ENCODE results near the gene RBMS3. TPM values are rescaled to one million over a fixed set of nuclear protein-coding genes. Genes with fewer than 3 reads are reported as not detected.

RBMS3 gene
- total RNA-seq, 1 donor from 2014 or later = 0.47 TPM

DNA sequence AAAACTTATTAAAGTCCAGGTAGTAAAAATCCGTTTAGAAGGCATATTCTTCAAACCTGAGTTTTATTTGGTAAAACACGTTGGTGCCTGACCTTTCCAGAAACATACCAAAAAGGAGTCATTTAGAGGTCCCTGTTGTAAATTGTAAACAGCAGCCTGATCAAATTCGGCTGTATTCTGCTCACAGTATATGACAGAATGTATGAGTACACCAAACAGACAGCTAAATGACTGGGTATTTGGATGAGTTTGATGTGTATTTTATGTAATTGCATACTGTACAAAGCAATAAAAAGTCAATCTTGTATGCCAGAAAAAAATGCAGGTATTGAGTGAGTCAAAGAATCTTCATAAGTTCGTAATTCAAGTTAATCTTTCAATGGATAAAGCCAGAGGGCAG, 330.4 kb downstream of the RBMS3 start:
- Histone ChIP-seq H3F3A (ENCODE audit: low read depth) (no peaks in the 10 kb centered on the region), H3K4me2 (no peak overlapping the region), H4K20me1 (ENCODE audit: low read depth) (no peaks in the 10 kb centered on the region), H2AFZ (replicated peaks) (no peak overlapping the region), H3K27ac (no peak overlapping the region), H3K4me3 (no peak overlapping the region), H3K4me1 (no peaks in the 10 kb centered on the region), H3K9ac (no peak overlapping the region), H3K79me2 (ENCODE audit: low read depth) (no peaks in the 10 kb centered on the region), H3K9me3 (ENCODE audit: low read depth) (no peaks in the 10 kb centered on the region), H3K36me3 (no peaks in the 10 kb centered on the region), H3K27me3 (no peaks in the 10 kb centered on the region)
- no peak overlapping the region for H3K27ac Mint-ChIP-seq
- no peak for DNase-seq (ENCODE audit: low spot score)
- H3K9me3 Mint-ChIP-seq = no peaks in the 10 kb centered on the region
- H3K4me1 Mint-ChIP-seq = no peaks in the 10 kb centered on the region
- H3K36me3 Mint-ChIP-seq = no peaks in the 10 kb centered on the region
- no peak overlapping the region for H3K4me3 Mint-ChIP-seq
- TF ChIP-seq, protein P1, sequence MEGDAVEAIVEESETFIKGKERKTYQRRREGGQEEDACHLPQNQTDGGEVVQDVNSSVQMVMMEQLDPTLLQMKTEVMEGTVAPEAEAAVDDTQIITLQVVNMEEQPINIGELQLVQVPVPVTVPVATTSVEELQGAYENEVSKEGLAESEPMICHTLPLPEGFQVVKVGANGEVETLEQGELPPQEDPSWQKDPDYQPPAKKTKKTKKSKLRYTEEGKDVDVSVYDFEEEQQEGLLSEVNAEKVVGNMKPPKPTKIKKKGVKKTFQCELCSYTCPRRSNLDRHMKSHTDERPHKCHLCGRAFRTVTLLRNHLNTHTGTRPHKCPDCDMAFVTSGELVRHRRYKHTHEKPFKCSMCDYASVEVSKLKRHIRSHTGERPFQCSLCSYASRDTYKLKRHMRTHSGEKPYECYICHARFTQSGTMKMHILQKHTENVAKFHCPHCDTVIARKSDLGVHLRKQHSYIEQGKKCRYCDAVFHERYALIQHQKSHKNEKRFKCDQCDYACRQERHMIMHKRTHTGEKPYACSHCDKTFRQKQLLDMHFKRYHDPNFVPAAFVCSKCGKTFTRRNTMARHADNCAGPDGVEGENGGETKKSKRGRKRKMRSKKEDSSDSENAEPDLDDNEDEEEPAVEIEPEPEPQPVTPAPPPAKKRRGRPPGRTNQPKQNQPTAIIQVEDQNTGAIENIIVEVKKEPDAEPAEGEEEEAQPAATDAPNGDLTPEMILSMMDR (IDR thresholded peaks at IDR 0.05) = no peak
- TF ChIP-seq EZH2 (IDR thresholded peaks at IDR 0.05) (no peak), EZH2phosphoT487 (IDR thresholded peaks at IDR 0.05) (no peak)
- H3K27me3 Mint-ChIP-seq (ENCODE audit: insufficient read depth, low read depth) = no peaks in the 10 kb centered on the region

DNA sequence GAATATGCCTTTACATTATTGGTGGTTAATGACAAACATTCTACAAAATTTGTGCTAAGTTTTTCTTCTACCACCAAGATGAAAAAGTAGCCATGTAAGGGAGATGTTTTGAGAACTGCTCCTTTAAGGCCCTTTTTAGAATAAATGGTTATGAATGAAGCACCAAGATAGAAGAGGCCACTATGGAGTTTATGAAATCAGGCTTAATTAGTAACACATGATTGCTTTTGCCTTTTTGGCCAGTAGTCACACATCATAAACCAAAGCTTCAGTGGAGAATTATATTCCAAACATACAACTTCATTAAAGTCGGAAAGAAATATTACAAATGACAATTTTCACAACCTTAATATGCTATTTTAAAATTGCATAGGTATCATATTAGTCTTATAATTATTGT, 331.7 kb downstream of the RBMS3 start:
- DNase-seq (ENCODE audit: low spot score) = no peak
- Histone ChIP-seq H3F3A (ENCODE audit: low read depth) (no peaks in the 10 kb centered on the region), H3K4me1 (no peaks in the 10 kb centered on the region), H3K4me2 (no peak overlapping the region), H3K9ac (no peak overlapping the region), H3K4me3 (no peak overlapping the region), H3K9me3 (ENCODE audit: low read depth) (no peaks in the 10 kb centered on the region), H2AFZ (replicated peaks) (no peak overlapping the region), H4K20me1 (ENCODE audit: low read depth) (no peaks in the 10 kb centered on the region), H3K27me3 (no peaks in the 10 kb centered on the region), H3K79me2 (ENCODE audit: low read depth) (no peaks in the 10 kb centered on the region), H3K36me3 (no peaks in the 10 kb centered on the region), H3K27ac (no peak overlapping the region)
- Mint-ChIP-seq H3K36me3 (no peaks in the 10 kb centered on the region), H3K4me3 (no peak overlapping the region), H3K27me3 (ENCODE audit: insufficient read depth, low read depth) (no peaks in the 10 kb centered on the region), H3K9me3 (no peaks in the 10 kb centered on the region), H3K27ac (no peak overlapping the region), H3K4me1 (no peaks in the 10 kb centered on the region)
- no peak for TF ChIP-seq EZH2phosphoT487 (IDR thresholded peaks at IDR 0.05)
- no peak for TF ChIP-seq EZH2 (IDR thresholded peaks at IDR 0.05)
- TF ChIP-seq, protein P1 (IDR thresholded peaks at IDR 0.05) = no peak

DNA sequence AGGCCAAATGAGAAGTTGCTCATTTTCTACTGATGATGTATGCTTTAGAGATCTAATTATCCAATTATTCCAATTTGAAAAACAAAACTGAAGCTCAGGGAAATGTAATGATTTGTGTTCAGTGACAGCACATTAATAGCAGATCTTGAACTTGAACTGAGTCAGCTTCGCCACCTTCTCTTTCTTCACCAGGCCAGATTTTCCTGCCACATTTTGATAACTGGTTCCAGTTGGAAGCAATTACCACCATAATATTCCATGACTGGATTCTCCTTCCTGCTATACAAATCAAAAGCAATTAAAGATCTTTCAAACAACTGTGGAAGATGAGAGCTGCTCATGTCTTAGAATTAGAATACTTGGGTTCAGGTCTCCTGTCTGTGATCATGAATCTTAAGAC, 334.1 kb downstream of the RBMS3 start:
- Mint-ChIP-seq H3K27ac (no peak overlapping the region), H3K36me3 (no peaks in the 10 kb centered on the region), H3K27me3 (ENCODE audit: insufficient read depth, low read depth) (no peaks in the 10 kb centered on the region), H3K9me3 (no peaks in the 10 kb centered on the region), H3K4me1 (peaks cover 8% of the 10 kb centered on the region), H3K4me3 (no peak overlapping the region)
- Histone ChIP-seq H3K9me3 (ENCODE audit: low read depth) (no peaks in the 10 kb centered on the region), H3K79me2 (ENCODE audit: low read depth) (no peaks in the 10 kb centered on the region), H3F3A (ENCODE audit: low read depth) (no peaks in the 10 kb centered on the region), H3K27ac (no peak overlapping the region), H3K4me1 (no peaks in the 10 kb centered on the region), H3K4me3 (no peak overlapping the region), H4K20me1 (ENCODE audit: low read depth) (no peaks in the 10 kb centered on the region), H3K27me3 (no peaks in the 10 kb centered on the region), H3K36me3 (no peaks in the 10 kb centered on the region), H3K4me2 (no peak overlapping the region), H2AFZ (replicated peaks) (no peak overlapping the region), H3K9ac (no peak overlapping the region)
- TF ChIP-seq, protein P1 (IDR thresholded peaks at IDR 0.05) = no peak
- TF ChIP-seq EZH2phosphoT487 (IDR thresholded peaks at IDR 0.05) (no peak), EZH2 (IDR thresholded peaks at IDR 0.05) (no peak)
- no peak for DNase-seq (ENCODE audit: low spot score)
